ENCODE data around the gene OSBPL10.

OSBPL10 gene

DNA sequence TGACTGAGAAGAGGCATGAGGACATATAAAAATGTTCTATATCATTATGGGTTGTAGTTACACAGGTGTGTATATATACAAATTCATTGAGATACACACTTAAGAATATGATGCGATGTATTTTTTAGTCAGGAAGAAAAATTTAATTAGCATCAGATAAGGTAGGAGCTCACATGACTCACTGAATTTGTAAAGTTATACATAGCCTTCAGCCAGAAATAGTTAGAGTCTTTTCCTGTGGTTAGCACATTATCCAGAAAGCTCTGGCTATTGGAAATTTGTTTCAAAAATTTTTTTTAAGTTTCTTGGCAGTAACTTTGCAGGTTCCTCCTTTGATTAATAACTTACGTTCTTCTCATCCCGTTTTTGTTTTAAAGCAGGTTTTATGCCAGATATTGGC is 359.7 kb downstream of the OSBPL10 start:
- no peak overlapping the region for H3K27ac Mint-ChIP-seq

DNA sequence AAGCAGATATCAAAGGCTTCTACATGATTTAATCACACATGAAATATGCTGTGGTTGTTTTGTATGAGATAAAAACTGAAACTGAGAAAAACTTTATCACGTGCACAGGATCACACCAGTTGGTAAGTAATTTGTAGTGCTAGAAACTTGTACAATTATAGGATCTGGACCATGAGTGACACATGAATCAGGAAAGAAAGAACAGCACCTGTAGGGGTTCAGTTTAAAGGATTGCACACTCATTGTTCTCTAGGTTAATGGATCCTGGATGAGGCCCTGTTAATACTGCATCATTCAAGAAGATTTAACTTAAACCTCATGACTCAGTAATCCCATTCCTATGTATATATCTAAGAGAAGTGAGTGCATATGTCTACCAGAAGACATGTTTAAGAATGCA is 360.4 kb downstream of the OSBPL10 start:
- Mint-ChIP-seq H3K27me3 (no peaks in the 10 kb centered on the region), H3K27ac (peak overlapping the region; percentile 82), H3K4me1 (peaks cover 48% of the 10 kb centered on the region), H3K4me3 (no peak overlapping the region), H3K9me3 (no peaks in the 10 kb centered on the region), H3K36me3 (peaks cover 26% of the 10 kb centered on the region)

More for the DNA sequence above, 359.7 kb downstream of the OSBPL10 start:
- peaks cover 25% of the 10 kb centered on the region for H3K36me3 Mint-ChIP-seq
- peaks cover 43% of the 10 kb centered on the region for H3K4me1 Mint-ChIP-seq
- no peaks in the 10 kb centered on the region for H3K27me3 Mint-ChIP-seq
- H3K9me3 Mint-ChIP-seq: no peaks in the 10 kb centered on the region
- H3K4me3 Mint-ChIP-seq: no peak overlapping the region

DNA sequence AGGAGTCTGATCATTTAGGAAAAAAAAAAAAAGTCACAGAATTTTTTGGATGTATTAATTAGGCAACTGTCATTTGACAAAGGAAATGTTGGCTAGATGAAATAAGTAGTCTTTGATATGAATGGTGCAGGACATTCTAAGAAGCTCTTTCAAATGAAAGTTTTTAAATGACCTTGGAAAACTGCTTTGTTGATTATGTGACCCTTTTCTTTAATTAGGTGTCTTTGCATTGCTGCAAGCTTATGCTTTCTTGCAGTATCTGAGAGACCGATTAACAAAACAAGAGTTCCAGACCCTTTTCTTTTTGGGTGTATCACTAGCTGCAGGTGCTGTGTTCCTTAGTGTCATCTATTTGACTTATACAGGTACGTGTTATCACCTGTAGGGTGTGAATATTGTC is 364.4 kb downstream of the OSBPL10 start:
- Mint-ChIP-seq H3K27me3 (no peaks in the 10 kb centered on the region), H3K27ac (no peak overlapping the region), H3K36me3 (peaks cover 27% of the 10 kb centered on the region), H3K9me3 (no peaks in the 10 kb centered on the region), H3K4me3 (no peak overlapping the region), H3K4me1 (peaks cover 68% of the 10 kb centered on the region)

DNA sequence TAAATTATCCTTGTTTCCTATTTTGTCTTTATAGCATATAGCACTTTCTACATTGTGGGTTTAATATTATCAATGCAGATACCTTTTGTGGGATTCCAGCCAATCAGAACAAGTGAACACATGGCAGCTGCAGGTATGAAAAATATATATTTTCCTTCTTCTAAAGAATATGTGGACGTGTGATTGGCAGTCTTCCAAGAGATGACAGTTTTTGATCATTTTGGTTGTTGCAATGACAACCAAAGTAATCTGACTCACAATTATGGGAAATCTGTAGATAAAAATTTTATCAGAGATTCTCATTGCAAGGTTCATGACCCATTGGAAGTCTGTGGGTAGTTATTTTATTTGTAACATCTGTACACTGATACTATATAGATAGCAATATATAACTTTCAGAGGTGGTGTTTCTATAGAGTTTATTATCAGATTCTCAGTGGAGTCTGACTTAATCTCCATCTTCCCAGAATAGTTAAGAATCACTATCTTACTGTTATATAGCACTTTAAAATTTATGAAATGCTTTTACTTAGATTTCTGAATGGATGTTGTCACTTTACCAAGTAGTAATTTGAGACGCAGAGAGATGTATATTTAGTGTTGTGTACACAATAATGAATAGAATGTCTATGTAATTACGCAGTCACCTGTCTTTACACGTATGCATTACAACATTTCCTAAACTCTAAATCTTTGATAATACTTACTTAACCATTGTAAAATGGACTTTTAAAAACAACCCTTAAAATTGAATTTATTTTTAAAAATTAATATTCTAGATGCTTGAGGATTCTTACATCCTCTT is 365.8 kb downstream of the OSBPL10 start:
- H3K27ac Mint-ChIP-seq: peak overlapping the region; percentile 66
- no peaks in the 10 kb centered on the region for H3K27me3 Mint-ChIP-seq
- no peak overlapping the region for H3K4me3 Mint-ChIP-seq
- peaks cover 27% of the 10 kb centered on the region for H3K36me3 Mint-ChIP-seq
- H3K4me1 Mint-ChIP-seq: peaks cover 72% of the 10 kb centered on the region
- H3K9me3 Mint-ChIP-seq: no peaks in the 10 kb centered on the region

DNA sequence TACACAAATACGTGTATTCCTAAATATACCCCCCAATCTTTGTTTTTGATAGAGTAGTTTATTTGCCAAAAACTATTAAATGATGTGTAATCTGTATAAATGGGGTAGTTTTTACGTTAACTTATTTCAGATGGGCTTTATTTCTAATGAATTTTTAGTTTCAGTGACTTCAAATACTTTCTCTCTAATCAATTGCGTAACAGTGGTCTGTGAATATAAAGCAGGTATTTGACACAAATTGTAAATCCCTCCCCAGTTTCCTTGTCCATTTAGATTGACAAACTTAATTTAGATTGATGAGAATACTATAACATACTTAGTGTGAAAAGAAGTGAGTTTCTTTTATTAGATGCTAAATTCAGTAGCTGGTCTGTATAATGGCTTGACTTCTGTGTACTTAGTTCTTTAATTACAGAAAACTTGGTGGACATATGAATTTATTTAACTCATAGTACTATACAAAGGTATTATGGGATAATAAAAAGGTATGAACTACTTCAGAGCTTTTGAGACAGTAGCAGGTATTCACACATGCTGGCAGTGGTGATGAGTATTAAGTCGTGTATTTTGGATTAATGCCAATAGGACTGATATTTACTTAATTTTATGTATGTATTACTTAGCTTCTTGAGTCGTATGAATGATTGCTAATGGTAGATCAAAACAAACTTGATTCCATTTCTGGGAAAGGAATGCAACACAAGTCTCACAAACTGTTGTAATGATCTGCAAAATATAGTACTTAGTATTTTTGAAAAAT is 366.7 kb downstream of the OSBPL10 start:
- H3K9me3 Mint-ChIP-seq: no peaks in the 10 kb centered on the region
- H3K4me3 Mint-ChIP-seq: no peak overlapping the region
- no peaks in the 10 kb centered on the region for H3K27me3 Mint-ChIP-seq
- H3K27ac Mint-ChIP-seq: no peak overlapping the region
- peaks cover 77% of the 10 kb centered on the region for H3K4me1 Mint-ChIP-seq
- H3K36me3 Mint-ChIP-seq: peaks cover 28% of the 10 kb centered on the region

DNA sequence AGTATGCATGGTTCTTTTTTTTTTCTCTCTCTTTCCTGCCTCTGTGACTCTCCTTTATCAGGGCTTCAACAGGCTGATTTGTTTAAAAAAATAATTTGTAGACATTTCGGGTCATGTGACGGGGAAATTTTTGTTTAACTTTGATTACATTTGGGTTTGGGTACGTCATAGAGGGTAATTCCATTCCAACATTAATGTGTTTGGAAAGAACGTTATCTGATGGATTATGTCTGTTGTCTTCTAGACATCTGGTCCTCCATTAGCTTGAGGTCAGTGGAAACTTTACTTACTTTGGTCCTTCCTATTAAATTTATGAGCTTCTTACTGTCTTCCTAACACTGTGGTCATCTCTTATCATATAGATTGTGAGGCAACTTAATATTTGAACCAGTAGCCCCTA is 367.4 kb downstream of the OSBPL10 start:
- Mint-ChIP-seq H3K4me1 (peaks cover 82% of the 10 kb centered on the region), H3K9me3 (no peaks in the 10 kb centered on the region), H3K27ac (peak overlapping the region; percentile 65), H3K36me3 (peaks cover 26% of the 10 kb centered on the region), H3K27me3 (no peaks in the 10 kb centered on the region), H3K4me3 (no peak overlapping the region)

DNA sequence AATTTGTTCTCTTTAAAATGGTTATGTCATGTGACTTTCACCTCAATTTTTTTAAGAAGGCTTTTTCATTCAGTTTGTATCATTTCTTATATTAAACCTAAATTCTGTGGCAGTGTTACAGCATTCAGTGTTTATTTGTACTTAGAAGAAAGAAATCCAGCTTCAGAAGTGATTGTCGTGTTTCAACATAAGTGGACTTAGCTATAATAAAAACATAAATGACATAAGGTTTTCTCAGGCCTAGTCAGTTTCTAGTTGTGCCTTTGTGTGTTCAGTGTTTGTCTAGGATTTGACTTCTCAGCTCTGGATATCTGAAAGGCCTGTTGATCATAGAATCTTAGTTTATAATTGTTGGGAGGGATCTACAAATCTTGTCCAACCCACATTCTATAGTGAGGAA is 367.9 kb downstream of the OSBPL10 start:
- no peak overlapping the region for H3K27ac Mint-ChIP-seq
- H3K4me1 Mint-ChIP-seq: peaks cover 84% of the 10 kb centered on the region
- H3K36me3 Mint-ChIP-seq: peaks cover 27% of the 10 kb centered on the region
- no peak overlapping the region for H3K4me3 Mint-ChIP-seq
- H3K27me3 Mint-ChIP-seq: no peaks in the 10 kb centered on the region
- H3K9me3 Mint-ChIP-seq: no peaks in the 10 kb centered on the region
